Measurements from ENCODE around the gene ZMAT5. TPM values are rescaled to one million over a fixed set of nuclear protein-coding genes. Genes with fewer than 3 reads are reported as not detected.
A peak's percentile ranks its signal among the peaks of the same experiment; 100 is the strongest.

ZMAT5 gene
- total and polyA plus RNA-seq, 9 of the 15 experiments (the other 6 are each of a cell fraction or from before 2014, with no cell fraction given), result 2.0 to 25.2 (median 11.9) TPM

DNA sequence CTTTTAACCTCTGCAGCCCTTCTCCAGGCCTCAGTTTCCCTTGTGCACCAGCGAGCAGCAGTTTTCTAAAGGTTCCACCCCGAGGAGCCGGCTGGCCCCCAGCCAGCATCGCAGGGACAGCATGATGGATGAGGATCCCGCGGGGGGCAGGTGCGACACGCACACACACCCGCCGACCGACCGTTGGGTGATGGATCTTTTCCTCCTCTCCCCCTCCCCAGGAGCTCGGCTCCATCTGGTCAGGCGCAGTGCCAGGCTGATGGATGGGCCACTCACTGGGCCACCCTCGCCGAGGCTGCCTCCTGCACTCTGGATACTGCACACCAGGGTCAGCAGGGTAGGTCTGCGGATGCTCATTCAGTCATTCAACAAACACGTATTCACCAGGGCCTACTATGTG, 59.8 kb downstream of the ZMAT5 start:
- in situ Hi-C loops (cut with MboI), result no loop called here

More for the DNA sequence above, 59.8 kb downstream of the ZMAT5 start:
- CTCF ChIA-PET (ENCODE audit: low intra/inter-chr PET ratio), result no interaction called here
- TF ChIP-seq YY1 (IDR thresholded peaks at IDR 0.05; ENCODE audit: borderline replicate concordance in 1 of 3, control insufficient read depth in 1 of 3, extremely low read depth in 1 of 3, insufficient read depth in 3 of 3, insufficient read length in 1 of 3, insufficient replicate concordance in 2 of 3, low read depth in 1 of 3, low read length in 2 of 3) (no peak), NFE2L1 (tag; IDR thresholded peaks at IDR 0.05; ENCODE audit: borderline replicate concordance, low read depth) (no peak), ZKSCAN1 (IDR thresholded peaks at IDR 0.05; ENCODE audit: low read depth, low read length) (peak; percentile 84; the same call in 1 of the 2 replicates), SNIP1 (IDR thresholded peaks at IDR 0.05; ENCODE audit: low read depth) (no peak), SREBF2 (CRISPR knock-in tag; IDR thresholded peaks at IDR 0.05) (no peak), NFIC (IDR thresholded peaks at IDR 0.05) (peak; percentile 9; the same call in 1 of the 2 replicates), NBN (IDR thresholded peaks at IDR 0.05; ENCODE audit: low read depth) (no peak), PHF20 (IDR thresholded peaks at IDR 0.05; ENCODE audit: partially characterized antibody) (no peak)
- TF ChIP-seq, protein P1, sequence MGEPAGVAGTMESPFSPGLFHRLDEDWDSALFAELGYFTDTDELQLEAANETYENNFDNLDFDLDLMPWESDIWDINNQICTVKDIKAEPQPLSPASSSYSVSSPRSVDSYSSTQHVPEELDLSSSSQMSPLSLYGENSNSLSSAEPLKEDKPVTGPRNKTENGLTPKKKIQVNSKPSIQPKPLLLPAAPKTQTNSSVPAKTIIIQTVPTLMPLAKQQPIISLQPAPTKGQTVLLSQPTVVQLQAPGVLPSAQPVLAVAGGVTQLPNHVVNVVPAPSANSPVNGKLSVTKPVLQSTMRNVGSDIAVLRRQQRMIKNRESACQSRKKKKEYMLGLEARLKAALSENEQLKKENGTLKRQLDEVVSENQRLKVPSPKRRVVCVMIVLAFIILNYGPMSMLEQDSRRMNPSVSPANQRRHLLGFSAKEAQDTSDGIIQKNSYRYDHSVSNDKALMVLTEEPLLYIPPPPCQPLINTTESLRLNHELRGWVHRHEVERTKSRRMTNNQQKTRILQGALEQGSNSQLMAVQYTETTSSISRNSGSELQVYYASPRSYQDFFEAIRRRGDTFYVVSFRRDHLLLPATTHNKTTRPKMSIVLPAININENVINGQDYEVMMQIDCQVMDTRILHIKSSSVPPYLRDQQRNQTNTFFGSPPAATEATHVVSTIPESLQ (CRISPR knock-in tag; IDR thresholded peaks at IDR 0.05), result no peak
- Histone ChIP-seq H2AFZ (ENCODE audit: low read depth, low read length) (no peak overlapping the region), H3K27ac (ENCODE audit: extremely low read depth, low read depth, low read length) (no peak overlapping the region), H3K4me2 (ENCODE audit: insufficient read depth, low read length) (no peak overlapping the region), H3K9me1 (ENCODE audit: control insufficient read depth, insufficient read depth, low read length) (no peaks in the 10 kb centered on the region), H3K4me3 (no peak overlapping the region), H3K9ac (ENCODE audit: insufficient read depth in 1 of 2, low read depth in 2 of 2, low read length in 2 of 2) (no peak overlapping the region), H3K27me3 (ENCODE audit: control insufficient read depth in 2 of 2, insufficient read depth in 2 of 2, low read length in 2 of 2) (peaks cover 0 to 30% of the 10 kb centered on the region in 2 experiments; a peak in 3 of 5 replicates), H4K20me1 (replicated peaks; ENCODE audit: control insufficient read depth, insufficient read depth, low read length) (no peaks in the 10 kb centered on the region), H3K36me3 (ENCODE audit: control insufficient read depth, insufficient read depth, low read length) (no peaks in the 10 kb centered on the region), H3K9me3 (replicated peaks; ENCODE audit: control insufficient read depth, insufficient read depth, low read depth, low read length) (no peaks in the 10 kb centered on the region), H3K79me2 (ENCODE audit: control insufficient read depth, insufficient read depth, low read length) (no peaks in the 10 kb centered on the region), H3K4me1 (replicated peaks in 1 of 2; ENCODE audit: control insufficient read depth in 2 of 2, insufficient read depth in 2 of 2, low read length in 2 of 2) (peaks cover 0 to 24% of the 10 kb centered on the region in 2 experiments; a peak in 3 of 5 replicates)
- DNase-seq (ENCODE audit: extremely low read depth in 1 of 4, low spot score in 3 of 4) (no peak), FAIRE-seq (no peak), ATAC-seq (no peak)
- intact Hi-C loops (cut with micrococcal nuclease), result no loop called here
- WGBS (ENCODE audit: insufficient coverage, low coverage, missing lambda C conversion rate), result 18% methylated on average over 10 of the region's 18 CpGs
- POLR2A ChIA-PET, result interaction anchor here (1.2 kb wide), 1 partner anchor 12 kb away, joined by 3 read pairs; no protein-coding TSS in a partner anchor
- BruUV-seq (replicated peaks), result no TSS peak
